Muscle of back (tissue), 11 donors: ENCODE measurements around the gene ZNF30. TPM values are rescaled to one million over a fixed set of nuclear protein-coding genes. Genes with fewer than 3 reads are reported as not detected.
A peak's percentile ranks its signal among the peaks of the same experiment; 100 is the strongest.
"Not testable (repeated sequence)": the region's sequence is repeated elsewhere in the genome, so short reads cannot be mapped to it uniquely, and the experiment has no call there.

ENCODE experiments used
- DNase-seq, 3 donors: peaks; one replicate each; pipeline versions ENCODE4 v3.0.0 to v3.0.0-alpha.2; 2013
- polyA plus RNA-seq, 10 donors: library from polyadenylated mRNA; unstranded; fragments of 120-200 nt; gene quantifications; one replicate each; pipeline ENCODE4 v1.2.1, GENCODE V29; 2013; ENCODE audit not compliant: insufficient read length in 10 of 10

The ZNF30 gene
- polyA plus RNA-seq, 10 donors: 2.7 to 5.7 (median 4.2) TPM

GRCh38 chr19:34960103-34960805 is 33.6 kb downstream of the ZNF30 start:
- DNase-seq: peak in 1 of 3 donors; percentile 58

- no peak for DNase-seq
These were observed 34.4 kb downstream of the ZNF30 start for GRCh38 chr19:34960940-34961679.

- DNase-seq: peak in 1 of 3 donors; percentile 23
These were observed 35.3 kb downstream of the ZNF30 start for GRCh38 chr19:34961775-34962686.

GRCh38 chr19:34962687-34963572 is 36.2 kb downstream of the ZNF30 start:
- DNase-seq: peak in 1 of 3 donors; percentile 34

- peak; percentile 24 to 75 (median 40) for DNase-seq
These were observed 37.1 kb downstream of the ZNF30 start, which contains the start of gene ZNF792 for GRCh38 chr19:34963573-34964406. ZNF792 (minus strand) TSS chr19:34964229; CDS start chr19:34963662, 567 bp downstream.

GRCh38 chr19:34964598-34964997 is 37.9 kb downstream of the ZNF30 start:
- no peak for DNase-seq

- DNase-seq: not testable (repeated sequence)
These were observed 38.8 kb downstream of the ZNF30 start for GRCh38 chr19:34965505-34965904.

GRCh38 chr19:34967551-34967950 is 40.8 kb downstream of the ZNF30 start:
- DNase-seq: no peak

- DNase-seq: no peak
These were observed 43.0 kb downstream of the ZNF30 start for GRCh38 chr19:34969721-34970120.

GRCh38 chr19:34970185-34970780 is 43.6 kb downstream of the ZNF30 start:
- not testable (repeated sequence) for DNase-seq

- no peak for DNase-seq
These were observed 45.5 kb downstream of the ZNF30 start for GRCh38 chr19:34972163-34972705.

- DNase-seq: no peak
These were observed 47.9 kb downstream of the ZNF30 start for GRCh38 chr19:34974646-34975045.

GRCh38 chr19:34975056-34975455 is 48.4 kb downstream of the ZNF30 start:
- DNase-seq: no peak

- no peak for DNase-seq
These were observed 49.9 kb downstream of the ZNF30 start for GRCh38 chr19:34976611-34977010.

GRCh38 chr19:34979819-34980640 is 53.3 kb downstream of the ZNF30 start:
- DNase-seq: no peak

- DNase-seq: no peak
These were observed 55.6 kb downstream of the ZNF30 start for GRCh38 chr19:34982275-34982674.

- DNase-seq: no peak
These were observed 57.1 kb downstream of the ZNF30 start for GRCh38 chr19:34983786-34984185.

- DNase-seq: no peak
These were observed 57.6 kb downstream of the ZNF30 start for GRCh38 chr19:34984287-34984686.
